ENCODE results near the gene TP53AIP1.

DNA sequence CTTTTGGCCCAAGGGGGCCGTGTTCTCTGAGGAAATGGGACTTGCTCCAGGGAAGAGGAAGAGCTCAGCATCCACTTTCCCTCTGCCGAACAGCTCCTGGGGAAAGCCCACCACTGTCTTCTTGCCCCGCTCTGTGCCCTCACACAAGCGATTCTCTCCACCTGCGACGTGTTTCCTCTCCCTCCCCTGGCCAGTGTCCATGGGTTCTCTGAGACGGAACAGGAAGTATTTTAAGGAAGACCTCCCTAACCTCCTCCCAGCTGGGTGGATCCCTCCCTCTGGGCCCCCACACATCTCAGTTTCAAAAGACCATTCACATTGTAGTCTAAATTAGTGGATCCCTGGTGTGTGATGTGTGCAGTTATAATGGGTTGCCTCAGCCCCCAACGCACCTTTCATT is 1.6 kb downstream of the TP53AIP1 start:
- TF ChIP-seq, protein P1, sequence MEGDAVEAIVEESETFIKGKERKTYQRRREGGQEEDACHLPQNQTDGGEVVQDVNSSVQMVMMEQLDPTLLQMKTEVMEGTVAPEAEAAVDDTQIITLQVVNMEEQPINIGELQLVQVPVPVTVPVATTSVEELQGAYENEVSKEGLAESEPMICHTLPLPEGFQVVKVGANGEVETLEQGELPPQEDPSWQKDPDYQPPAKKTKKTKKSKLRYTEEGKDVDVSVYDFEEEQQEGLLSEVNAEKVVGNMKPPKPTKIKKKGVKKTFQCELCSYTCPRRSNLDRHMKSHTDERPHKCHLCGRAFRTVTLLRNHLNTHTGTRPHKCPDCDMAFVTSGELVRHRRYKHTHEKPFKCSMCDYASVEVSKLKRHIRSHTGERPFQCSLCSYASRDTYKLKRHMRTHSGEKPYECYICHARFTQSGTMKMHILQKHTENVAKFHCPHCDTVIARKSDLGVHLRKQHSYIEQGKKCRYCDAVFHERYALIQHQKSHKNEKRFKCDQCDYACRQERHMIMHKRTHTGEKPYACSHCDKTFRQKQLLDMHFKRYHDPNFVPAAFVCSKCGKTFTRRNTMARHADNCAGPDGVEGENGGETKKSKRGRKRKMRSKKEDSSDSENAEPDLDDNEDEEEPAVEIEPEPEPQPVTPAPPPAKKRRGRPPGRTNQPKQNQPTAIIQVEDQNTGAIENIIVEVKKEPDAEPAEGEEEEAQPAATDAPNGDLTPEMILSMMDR (IDR thresholded peaks at IDR 0.05) = no peak
- TF ChIP-seq EP300 (IDR thresholded peaks at IDR 0.05) (no peak), POLR2A (IDR thresholded peaks at IDR 0.05) (no peak)

Measured in ovary (tissue), 3 donors.